ENCODE data around the gene ATAD3C. TPM values are rescaled to one million over a fixed set of nuclear protein-coding genes. Genes with fewer than 3 reads are reported as not detected.
"Not testable (repeated sequence)": the region's sequence is repeated elsewhere in the genome, so short reads cannot be mapped to it uniquely, and the experiment has no call there.

The ATAD3C gene
- total RNA-seq, 1 experiment from 2014 or later: 0.05 TPM

- no peak for DNase-seq (ENCODE audit: extremely low read depth, low read depth)
Observed at GRCh38 chr1:1418464-1419362, 30.8 kb upstream of the ATAD3C start.

DNA sequence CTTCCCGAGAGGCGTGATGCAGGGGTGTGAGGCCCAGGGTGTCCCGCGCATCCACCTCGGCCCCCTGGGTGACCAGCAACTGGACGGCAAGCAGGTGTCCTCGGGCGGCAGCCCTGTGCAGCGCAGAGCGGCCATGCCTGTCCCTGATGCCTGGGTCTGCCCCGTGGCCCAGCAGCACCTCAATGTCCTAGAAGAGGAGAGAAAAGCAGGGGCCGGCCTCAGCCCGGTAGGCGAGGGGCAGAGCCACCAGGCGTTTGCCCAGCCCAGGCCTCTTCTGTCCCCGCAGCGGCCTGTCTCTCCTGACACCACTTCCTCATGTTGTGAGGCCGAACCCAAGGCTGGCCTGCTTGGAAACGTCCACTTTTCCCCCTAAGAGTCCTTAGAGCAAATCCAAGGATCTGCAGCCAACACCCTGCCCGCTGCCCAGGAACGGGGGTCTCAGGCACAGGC, 30.1 kb upstream of the ATAD3C start:
- DNase-seq (ENCODE audit: extremely low read depth, low read depth): no peak

- DNase-seq (ENCODE audit: extremely low read depth, low read depth): no peak
Observed at GRCh38 chr1:1419813-1420653, 29.5 kb upstream of the ATAD3C start.

DNA sequence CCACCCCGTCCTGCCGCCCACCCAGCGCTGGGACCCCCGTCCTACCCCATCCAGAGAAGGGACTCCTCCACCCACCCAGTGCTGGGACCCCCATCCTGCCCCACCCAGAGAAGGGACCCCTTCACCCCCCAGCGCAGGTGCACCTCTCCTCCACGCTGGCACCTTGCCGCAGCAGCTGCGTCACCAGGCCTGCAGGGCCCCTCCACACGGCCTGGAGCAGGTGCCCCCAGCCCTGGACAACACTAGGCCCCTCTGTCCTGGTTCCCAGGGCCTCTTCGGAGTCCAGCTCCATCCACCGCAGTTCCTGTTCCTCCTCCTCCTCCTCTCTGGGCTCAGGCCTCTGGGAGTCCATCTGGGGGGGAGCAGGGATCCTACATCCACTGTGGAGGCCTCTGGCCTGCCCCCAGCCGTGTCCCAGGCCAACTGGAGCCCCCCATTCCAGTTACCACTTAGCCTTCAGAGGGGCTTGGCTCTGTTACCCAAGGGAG, 28.8 kb upstream of the ATAD3C start:
- no peak for DNase-seq (ENCODE audit: extremely low read depth, low read depth)

DNA sequence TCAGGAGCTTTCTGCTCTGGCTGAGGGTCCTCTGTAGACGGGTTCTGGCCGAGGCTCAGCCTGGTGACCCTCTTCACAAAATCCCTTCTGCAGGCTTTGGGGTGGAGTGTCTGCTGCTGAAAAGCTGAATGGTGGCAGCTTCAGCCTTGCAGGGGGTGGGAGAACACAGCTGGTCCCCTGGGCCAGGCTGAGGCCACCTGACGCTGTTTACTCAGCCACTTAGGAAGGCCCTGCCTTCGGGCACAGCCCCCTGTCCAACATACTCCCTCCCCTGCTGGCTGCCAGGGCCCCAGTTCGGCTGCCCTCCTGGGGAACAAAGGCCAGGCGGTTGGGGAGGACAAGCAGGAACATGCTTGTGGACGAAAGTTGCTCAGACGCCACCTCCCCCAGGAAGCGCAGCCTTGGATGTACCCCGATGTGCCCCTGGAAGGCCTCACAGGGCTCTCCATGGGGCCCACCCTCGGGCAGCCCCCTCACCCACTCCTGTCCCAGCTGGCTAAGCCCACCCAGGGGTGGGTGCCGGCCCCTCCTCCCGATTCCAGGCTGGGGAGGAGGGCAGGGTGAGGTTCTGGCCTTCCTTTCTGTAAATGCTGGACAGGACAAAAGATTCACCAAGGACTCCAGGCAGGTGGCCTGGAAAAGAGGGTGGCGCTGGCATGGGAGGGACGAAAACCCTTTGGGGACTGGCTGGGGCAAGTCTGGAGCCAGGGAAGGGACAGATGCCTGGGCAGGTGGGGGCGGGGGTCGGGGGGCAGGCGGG, 28.2 kb upstream of the ATAD3C start, which contains the start of gene ANKRD65:
ANKRD65 (minus strand) TSS at position 130 of the 760 bp plus-strand sequence. CDS start 271 bp downstream, outside the sequence.
- DNase-seq (ENCODE audit: extremely low read depth, low read depth): no peak

DNA sequence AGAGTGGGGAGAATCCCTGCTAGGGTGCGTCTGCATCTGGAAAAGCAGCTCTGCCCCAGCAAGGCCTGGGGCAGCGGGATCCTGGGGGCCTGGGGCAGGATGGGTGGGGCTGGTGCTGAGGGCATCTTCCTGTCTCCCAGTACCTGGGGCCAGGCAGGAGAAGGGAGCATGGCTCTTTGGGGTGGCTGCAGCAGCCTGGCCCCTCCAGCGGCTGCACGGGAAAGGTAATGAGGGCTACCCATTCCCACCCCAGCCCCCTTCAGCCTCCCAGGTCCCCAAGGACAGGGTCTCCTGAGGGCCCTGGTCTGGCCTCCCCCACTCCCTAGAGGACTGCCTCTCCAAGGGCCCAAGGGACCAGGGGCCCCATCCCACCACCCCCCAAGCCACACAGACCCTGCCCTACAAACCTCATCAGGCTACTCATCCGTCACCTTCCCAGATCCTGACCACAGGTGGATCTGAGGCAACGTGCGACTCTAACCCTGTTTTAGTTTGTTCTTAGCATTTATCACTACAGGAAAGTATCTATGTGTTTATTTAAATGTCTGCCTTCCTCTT, 27.5 kb upstream of the ATAD3C start:
- DNase-seq (ENCODE audit: extremely low read depth, low read depth): no peak

GRCh38 chr1:1422465-1423244, 26.8 kb upstream of the ATAD3C start:
- no peak for DNase-seq (ENCODE audit: extremely low read depth, low read depth)

GRCh38 chr1:1423245-1423597, 26.3 kb upstream of the ATAD3C start:
- no peak for DNase-seq (ENCODE audit: extremely low read depth, low read depth)

DNA sequence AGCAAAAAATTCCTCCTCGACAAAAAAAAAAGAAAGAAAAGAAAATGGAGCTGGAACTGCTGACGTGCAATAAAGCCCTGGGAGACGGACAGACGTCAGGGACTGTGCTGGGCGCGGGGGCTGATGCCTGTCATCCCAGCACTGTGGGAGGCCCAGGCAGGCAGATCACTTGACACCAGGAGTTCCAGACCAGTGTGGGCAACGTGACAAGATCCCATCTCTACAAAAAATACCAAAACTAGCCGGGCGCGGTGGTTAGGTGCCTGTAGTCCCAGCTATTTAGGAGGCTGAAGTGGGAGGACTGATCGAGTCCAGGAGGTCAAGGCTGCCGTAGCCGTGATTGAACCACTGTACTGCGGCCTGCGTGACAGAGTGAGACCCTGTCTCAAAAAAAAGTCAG, 24.8 kb upstream of the ATAD3C start:
- DNase-seq (ENCODE audit: extremely low read depth, low read depth): no peak

GRCh38 chr1:1425426-1425752, 24.1 kb upstream of the ATAD3C start:
- no peak for DNase-seq (ENCODE audit: extremely low read depth, low read depth)

DNA sequence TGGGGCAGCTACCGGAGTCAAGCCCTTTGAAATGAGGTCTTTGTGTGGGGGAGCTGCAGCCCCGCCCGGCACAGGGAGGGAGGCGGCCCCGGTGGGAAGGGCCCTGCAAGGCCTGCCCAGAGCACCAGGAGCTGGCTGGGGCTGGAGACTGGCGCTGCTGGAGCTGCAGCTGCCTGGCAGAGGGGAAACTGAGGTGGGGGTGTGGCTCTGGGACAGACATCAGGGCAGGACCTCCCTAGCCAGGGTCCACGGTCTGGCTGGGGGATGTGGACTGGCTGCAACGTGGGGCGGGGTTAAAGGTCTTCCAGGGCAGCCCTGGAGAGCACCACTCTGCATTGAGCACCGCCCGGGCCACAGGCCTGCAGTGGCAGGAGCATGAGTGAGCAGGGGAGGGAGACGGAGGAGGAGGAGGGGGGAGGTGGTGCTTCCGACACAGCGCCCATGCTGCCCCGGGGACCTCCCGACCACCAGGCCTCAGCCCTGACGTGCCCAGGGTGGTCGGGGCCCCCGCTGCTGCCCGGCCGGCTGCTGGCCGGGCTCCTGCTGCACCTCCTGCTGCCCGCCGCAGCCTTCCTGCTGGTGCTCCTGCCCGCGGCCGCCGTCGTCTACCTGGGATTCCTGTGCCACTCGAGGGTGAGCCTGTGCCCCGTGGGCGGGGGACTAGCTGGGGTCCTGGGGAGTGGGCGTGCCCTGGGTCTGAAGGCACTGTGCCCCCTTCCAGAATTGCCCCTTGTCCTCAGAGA, 23.6 kb upstream of the ATAD3C start:
- DNase-seq (ENCODE audit: extremely low read depth, low read depth): no peak

- DNase-seq (ENCODE audit: extremely low read depth, low read depth): no peak
Observed at GRCh38 chr1:1426496-1427105, 22.9 kb upstream of the ATAD3C start.

DNA sequence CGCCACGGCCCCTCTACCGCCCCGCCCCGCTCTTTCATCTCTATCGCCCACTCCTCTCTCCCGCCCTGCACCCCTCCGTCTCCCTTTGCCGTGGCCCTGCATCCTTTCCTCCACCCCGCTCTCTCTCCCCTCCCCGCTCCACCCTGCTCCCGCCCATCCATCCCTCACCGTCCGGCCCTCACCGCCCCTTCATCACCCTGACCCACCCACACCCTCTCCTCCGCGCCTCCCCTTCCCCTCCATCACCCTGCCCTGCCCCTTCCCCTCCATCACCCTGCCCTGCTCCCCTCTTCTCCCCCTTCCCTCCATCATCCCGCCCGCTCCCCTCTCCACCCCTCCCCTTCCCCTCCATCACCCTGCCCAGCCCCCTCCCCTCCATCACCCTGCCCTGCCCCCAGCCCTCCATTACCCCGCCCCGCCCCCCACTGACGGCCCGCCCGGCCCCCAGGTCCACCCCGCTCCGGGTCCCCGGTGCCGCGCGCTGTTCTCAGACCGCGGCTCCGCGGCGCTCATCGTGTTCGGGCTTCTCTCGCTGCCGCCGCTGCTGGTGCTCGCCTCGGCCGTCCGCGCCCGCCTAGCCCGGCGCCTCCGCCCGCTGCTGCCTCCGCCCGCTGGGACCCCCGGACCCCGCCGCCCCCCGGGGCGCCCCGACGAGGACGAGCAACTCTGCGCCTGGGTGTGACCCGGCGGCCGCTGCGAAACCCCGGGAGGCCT, 22.2 kb upstream of the ATAD3C start:
- no peak for DNase-seq (ENCODE audit: extremely low read depth, low read depth)

DNA sequence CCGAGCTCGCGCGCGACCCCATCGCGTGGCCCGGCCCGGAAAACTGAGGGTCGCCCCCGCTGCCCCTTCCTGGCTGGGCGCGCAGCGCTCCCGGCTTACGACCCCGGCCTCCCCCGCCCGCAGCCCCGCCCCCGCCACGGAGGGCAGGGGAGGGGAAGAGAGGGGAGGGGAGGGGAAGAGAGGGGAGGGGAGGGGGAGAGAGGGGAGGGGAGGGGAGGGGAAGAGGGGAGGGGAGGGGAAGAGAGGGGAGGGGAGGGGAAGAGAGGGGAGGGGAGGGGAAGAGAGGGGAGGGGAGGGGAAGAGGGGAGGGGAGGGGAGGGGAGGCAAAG, 21.7 kb upstream of the ATAD3C start:
- DNase-seq (ENCODE audit: extremely low read depth, low read depth): no peak

GRCh38 chr1:1428174-1428573, 21.3 kb upstream of the ATAD3C start:
- no peak for DNase-seq (ENCODE audit: extremely low read depth, low read depth)

- DNase-seq (ENCODE audit: extremely low read depth, low read depth): not testable (repeated sequence)
Observed at GRCh38 chr1:1428967-1429366, 20.5 kb upstream of the ATAD3C start.

- DNase-seq (ENCODE audit: extremely low read depth, low read depth): no peak
Observed at GRCh38 chr1:1429671-1430073, 19.8 kb upstream of the ATAD3C start.

Data from NCI-H460 (cell line).